Liver (tissue), 9 donors: Measurements from ENCODE around the gene ORMDL2. TPM values are rescaled to one million over a fixed set of nuclear protein-coding genes. Genes with fewer than 3 reads are reported as not detected.

Experiments used
- DNase-seq: peaks from one replicate; pipeline ENCODE4 v3.0.0-alpha.2; 2017; ENCODE audit warnings: low spot score
- H3K27ac ChIP-seq, 2 donors: one replicate each; pipeline ENCODE4 v1.7.0; 2013; ENCODE audit warnings: inconsistent platforms in 2 of 2, low read length in 2 of 2, control low read depth in 1 of 2, low read depth in 1 of 2, mild to moderate bottlenecking in 1 of 2
- H3K27me3 ChIP-seq, 4 donors: one replicate each; pipeline versions ENCODE4 v1.6.1 to v1.7.0; 2013; ENCODE audit warnings: low read length in 3 of 4, inconsistent platforms in 1 of 4, mild to moderate bottlenecking in 1 of 4, moderate library complexity in 1 of 4; ENCODE audit not compliant: control insufficient read depth in 4 of 4, insufficient read depth in 4 of 4
- H3K36me3 ChIP-seq, 4 donors: one replicate each; pipeline versions ENCODE4 v1.6.1 to v1.7.0; 2013; ENCODE audit warnings: low read length in 3 of 4, mild to moderate bottlenecking in 3 of 4, low read depth in 1 of 4, moderate library complexity in 1 of 4; ENCODE audit not compliant: control insufficient read depth in 4 of 4, insufficient read depth in 3 of 4
- H3K4me1 ChIP-seq, 4 donors: one replicate each; pipeline versions ENCODE4 v1.6.1 to v1.7.0; 2013; ENCODE audit warnings: low read length in 3 of 4, mild to moderate bottlenecking in 3 of 4, moderate library complexity in 1 of 4; ENCODE audit not compliant: control insufficient read depth in 4 of 4, insufficient read depth in 4 of 4
- H3K4me3 ChIP-seq, 3 donors: one replicate each; pipeline versions ENCODE4 v1.6.1 to v1.7.0; 2013; ENCODE audit warnings: low read length in 3 of 3, control low read depth in 1 of 3, low read depth in 1 of 3, mild to moderate bottlenecking in 1 of 3
- H3K9ac ChIP-seq, 2 donors: one replicate each; pipeline ENCODE4 v1.7.0; 2013; ENCODE audit warnings: low read length in 2 of 2, mild to moderate bottlenecking in 2 of 2, moderate library complexity in 2 of 2, control low read depth in 1 of 2, low read depth in 1 of 2
- H3K9me3 ChIP-seq, 4 donors: one replicate each; pipeline versions ENCODE4 v1.6.1 to v1.7.0; 2013; ENCODE audit warnings: low read length in 3 of 4; ENCODE audit not compliant: control insufficient read depth in 4 of 4
- ATF3 ChIP-seq: IDR thresholded peaks from 2 replicates; pipeline ENCODE4 v1.6.1; 2016; ENCODE audit warnings: antibody characterized with exemption
- CTCF ChIP-seq: fragments of 150-350 bp; IDR thresholded peaks from 2 replicates; pipeline ENCODE4 v1.5.1; 2017; ENCODE audit warnings: improper control_type of control experiment, low read depth, low read length; ENCODE audit not compliant: missing input control
- EGR1 ChIP-seq, 2 donors: IDR thresholded peaks; 2 replicates each; pipeline ENCODE4 v1.6.1; 2016 to 2018; ENCODE audit warnings: antibody characterized with exemption in 2 of 2, low read depth in 2 of 2
- FOXA1 ChIP-seq: IDR thresholded peaks from 2 replicates; pipeline ENCODE4 v1.6.1; 2016; ENCODE audit warnings: antibody characterized with exemption
- FOXA2 ChIP-seq: IDR thresholded peaks from 2 replicates; pipeline ENCODE4 v1.6.1; 2016; ENCODE audit warnings: antibody characterized with exemption
- GABPA ChIP-seq, 2 donors: IDR thresholded peaks in 1 of 2; conservative IDR thresholded peaks in 1 of 2; 2 replicates each; pipeline ENCODE4 v1.6.1; 2016; ENCODE audit warnings: antibody characterized with exemption in 2 of 2, mild to moderate bottlenecking in 1 of 2, moderate library complexity in 1 of 2
- HNF4G ChIP-seq: IDR thresholded peaks from 2 replicates; pipeline ENCODE4 v1.6.1; 2016; ENCODE audit warnings: antibody characterized with exemption
- JUND ChIP-seq, 2 donors: IDR thresholded peaks; 2 replicates each; pipeline ENCODE4 v1.6.1; 2016; ENCODE audit warnings: antibody characterized with exemption in 2 of 2
- MAX ChIP-seq: IDR thresholded peaks from 2 replicates; pipeline ENCODE4 v1.6.1; 2016; ENCODE audit warnings: antibody characterized with exemption
- REST ChIP-seq: IDR thresholded peaks from 2 replicates; pipeline ENCODE4 v1.6.1; 2016; ENCODE audit warnings: antibody characterized with exemption, mild to moderate bottlenecking
- TAF1 ChIP-seq: conservative IDR thresholded peaks from 2 replicates; pipeline ENCODE4 v1.6.1; 2016; ENCODE audit warnings: antibody characterized with exemption, mild to moderate bottlenecking
- YY1 ChIP-seq: IDR thresholded peaks from 2 replicates; pipeline ENCODE4 v1.6.1; 2016; ENCODE audit warnings: antibody characterized with exemption, mild to moderate bottlenecking
- ZBTB33 ChIP-seq: IDR thresholded peaks from 2 replicates; pipeline ENCODE4 v1.6.1; 2016; ENCODE audit warnings: antibody characterized with exemption
- WGBS: extraction: QIAGEN DNeasy Blood & Tissue Kit; methylation state at CpG from one replicate; pipeline ENCODE4 v1.1.7; 2013; 5-methylcytosine and 5-hydroxymethylcytosine counted together
- polyA plus RNA-seq, 2 donors: library from polyadenylated mRNA; stranded (reverse) in 1 of 2; unstranded in 1 of 2; fragments of 200-250 nt in 1 of 2; fragments of >200 nt in 1 of 2; fragmentation: Nextera tagmentation in 1 of 2; extraction: Ambion mirVana in 1 of 2; gene quantifications; one replicate each; pipeline versions ENCODE4 v1.2.1 to v1.2.3, GENCODE V29; 2013 to 2015
- total RNA-seq, 2 donors: library from RNA; depleted of rRNA; stranded (reverse); fragments of >200 nt; gene quantifications; one replicate each; pipeline ENCODE4 v1.2.3, GENCODE V29; 2014
- donor health status: healthy.
- donor health status: healthy.
- donor health status: healthy.
- donor health status: healthy.
- donor health status: healthy.

The ORMDL2 gene
- total and polyA plus RNA-seq, 4 donors = 12.8 to 54.2 (median 24.4) TPM

- Histone ChIP-seq H3K9me3 (no peaks in the 10 kb centered on the region), H3K36me3 (peaks cover 9 to 65% (median 34%) of the 10 kb centered on the region in 4 donors), H3K27ac (no peak overlapping the region), H3K4me1 (no peaks in the 10 kb centered on the region), H3K4me3 (no peak overlapping the region), H3K27me3 (no peaks in the 10 kb centered on the region), H3K9ac (no peak overlapping the region)
- TF ChIP-seq ZBTB33 (no peak), JUND (IDR thresholded peaks at IDR 0.05) (no peak), YY1 (no peak), MAX (no peak)
- WGBS = 82% methylated on average over 2 of the region's 2 CpGs
- DNase-seq = no peak
Measured at GRCh38 chr12:55780685-55781084, 37.2 kb upstream of the ORMDL2 start.

GRCh38 chr12:55788546-55788945 lies 29.3 kb upstream of the ORMDL2 start:
- Histone ChIP-seq H3K4me1 (no peaks in the 10 kb centered on the region), H3K27me3 (no peaks in the 10 kb centered on the region), H3K9ac (no peak overlapping the region), H3K36me3 (peaks cover 10 to 63% (median 41%) of the 10 kb centered on the region in 4 donors), H3K4me3 (no peak overlapping the region), H3K27ac (no peak overlapping the region), H3K9me3 (no peaks in the 10 kb centered on the region)
- no peak for TF ChIP-seq ATF3
- no peak for TF ChIP-seq REST
- TF ChIP-seq FOXA1 = no peak
- no peak for TF ChIP-seq FOXA2
- no peak for TF ChIP-seq GABPA (IDR thresholded peaks at IDR 0.05 in 1 of 2, conservative IDR thresholded peaks at IDR 0.05 in 1 of 2)
- no peak for TF ChIP-seq HNF4G
- no peak for TF ChIP-seq CTCF
- TF ChIP-seq EGR1 (IDR thresholded peaks at IDR 0.05; ENCODE audit: low read depth in 2 of 2) = no peak
- TF ChIP-seq TAF1 = no peak
- WGBS = 96% methylated on average over 7 of the region's 7 CpGs
- DNase-seq = no peak
